ENCODE measurements around the gene TAMALIN. TPM values are rescaled to one million over a fixed set of nuclear protein-coding genes. Genes with fewer than 3 reads are reported as not detected.

The TAMALIN gene
- total RNA-seq, 1 donor from 2014 or later, result 5.1 TPM

DNA sequence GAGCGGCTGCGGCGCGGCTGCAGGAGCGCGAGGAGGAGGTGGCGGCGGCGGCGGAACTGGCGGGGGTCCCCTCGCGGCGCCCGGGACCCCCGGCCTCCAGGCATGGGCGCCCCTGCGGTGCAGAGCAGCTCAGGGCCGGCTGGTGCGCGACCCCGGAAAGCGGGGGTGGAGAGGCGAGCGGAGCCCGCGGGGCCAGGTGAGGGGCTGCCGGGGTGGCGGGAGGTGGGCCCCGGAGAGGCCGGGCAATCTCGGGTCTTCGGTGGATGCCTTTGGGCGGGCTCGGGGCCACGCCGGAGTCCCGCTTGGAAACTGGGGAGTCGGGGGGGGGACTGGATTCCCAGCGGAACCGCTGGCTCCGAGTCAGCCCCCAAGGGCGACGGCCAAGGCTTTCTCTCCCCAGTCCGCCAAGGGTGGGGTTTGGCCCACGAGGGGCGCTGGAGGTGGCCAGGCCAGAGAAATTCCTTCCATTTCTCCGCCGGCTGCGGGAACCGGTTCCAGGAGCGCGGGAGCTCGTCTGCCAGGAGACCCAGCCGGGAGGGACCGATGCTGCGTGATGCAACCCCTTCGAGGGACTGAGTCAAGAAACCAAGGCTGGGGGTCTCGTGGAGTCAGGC, 30.6 kb downstream of the TAMALIN start:
- H3K4me3 ChIP-seq (ENCODE audit: low read depth, low read length), result peak overlapping the region; percentile 53
- TF ChIP-seq, protein P1, sequence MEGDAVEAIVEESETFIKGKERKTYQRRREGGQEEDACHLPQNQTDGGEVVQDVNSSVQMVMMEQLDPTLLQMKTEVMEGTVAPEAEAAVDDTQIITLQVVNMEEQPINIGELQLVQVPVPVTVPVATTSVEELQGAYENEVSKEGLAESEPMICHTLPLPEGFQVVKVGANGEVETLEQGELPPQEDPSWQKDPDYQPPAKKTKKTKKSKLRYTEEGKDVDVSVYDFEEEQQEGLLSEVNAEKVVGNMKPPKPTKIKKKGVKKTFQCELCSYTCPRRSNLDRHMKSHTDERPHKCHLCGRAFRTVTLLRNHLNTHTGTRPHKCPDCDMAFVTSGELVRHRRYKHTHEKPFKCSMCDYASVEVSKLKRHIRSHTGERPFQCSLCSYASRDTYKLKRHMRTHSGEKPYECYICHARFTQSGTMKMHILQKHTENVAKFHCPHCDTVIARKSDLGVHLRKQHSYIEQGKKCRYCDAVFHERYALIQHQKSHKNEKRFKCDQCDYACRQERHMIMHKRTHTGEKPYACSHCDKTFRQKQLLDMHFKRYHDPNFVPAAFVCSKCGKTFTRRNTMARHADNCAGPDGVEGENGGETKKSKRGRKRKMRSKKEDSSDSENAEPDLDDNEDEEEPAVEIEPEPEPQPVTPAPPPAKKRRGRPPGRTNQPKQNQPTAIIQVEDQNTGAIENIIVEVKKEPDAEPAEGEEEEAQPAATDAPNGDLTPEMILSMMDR (IDR thresholded peaks at IDR 0.05; ENCODE audit: insufficient read depth, low read length, poor library complexity, severe bottlenecking), result peak; percentile 13
- H3K27me3 ChIP-seq (ENCODE audit: control insufficient read depth, insufficient read depth, low read length), result peaks cover 5% of the 10 kb centered on the region
- no peaks in the 10 kb centered on the region for H3K36me3 ChIP-seq (ENCODE audit: control insufficient read depth, insufficient read depth, low read length)
- no peak for DNase-seq (ENCODE audit: low read depth)

DNA sequence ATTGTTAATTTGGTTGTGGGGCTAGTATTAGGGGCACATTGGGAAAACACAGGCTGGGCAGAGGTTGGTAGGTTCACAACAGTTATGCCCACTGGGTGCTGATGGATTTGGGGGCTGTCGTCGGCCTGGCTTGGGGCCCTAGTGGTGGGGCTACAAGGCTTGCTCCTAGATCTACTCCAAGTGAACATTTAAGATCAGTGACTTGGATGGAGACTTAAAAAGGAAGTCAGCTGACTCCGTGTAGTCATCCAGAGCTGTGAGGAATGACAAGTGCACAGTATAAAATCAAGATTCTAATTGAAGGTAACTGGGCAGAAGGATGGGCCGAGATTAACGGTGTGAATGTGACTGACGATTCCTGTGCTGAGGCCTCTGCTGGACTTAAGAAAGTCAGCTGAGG, 31.7 kb downstream of the TAMALIN start:
- TF ChIP-seq, protein P1 (IDR thresholded peaks at IDR 0.05; ENCODE audit: insufficient read depth, low read length, poor library complexity, severe bottlenecking), result no peak
- Histone ChIP-seq H3K36me3 (ENCODE audit: control insufficient read depth, insufficient read depth, low read length) (no peaks in the 10 kb centered on the region), H3K4me3 (ENCODE audit: low read depth, low read length) (no peak overlapping the region), H3K27me3 (ENCODE audit: control insufficient read depth, insufficient read depth, low read length) (peaks cover 5% of the 10 kb centered on the region)
- DNase-seq (ENCODE audit: low read depth), result no peak

- DNase-seq (ENCODE audit: low read depth), result no peak
- Histone ChIP-seq H3K36me3 (ENCODE audit: control insufficient read depth, insufficient read depth, low read length) (no peaks in the 10 kb centered on the region), H3K27me3 (ENCODE audit: control insufficient read depth, insufficient read depth, low read length) (peaks cover 5% of the 10 kb centered on the region), H3K4me3 (ENCODE audit: low read depth, low read length) (no peak overlapping the region)
- TF ChIP-seq, protein P1 (IDR thresholded peaks at IDR 0.05; ENCODE audit: insufficient read depth, low read length, poor library complexity, severe bottlenecking), result no peak
These were observed 34.3 kb downstream of the TAMALIN start for GRCh38 chr12:52041035-52041434.

GRCh38 chr12:52041695-52042123, 35.0 kb downstream of the TAMALIN start:
- H3K36me3 ChIP-seq (ENCODE audit: control insufficient read depth, insufficient read depth, low read length), result no peaks in the 10 kb centered on the region
- H3K4me3 ChIP-seq (ENCODE audit: low read depth, low read length), result no peak overlapping the region
- DNase-seq (ENCODE audit: low read depth), result no peak
- TF ChIP-seq, protein P1 (IDR thresholded peaks at IDR 0.05; ENCODE audit: insufficient read depth, low read length, poor library complexity, severe bottlenecking), result no peak
- H3K27me3 ChIP-seq (ENCODE audit: control insufficient read depth, insufficient read depth, low read length), result peaks cover under 1% of the 10 kb centered on the region

- no peaks in the 10 kb centered on the region for H3K36me3 ChIP-seq (ENCODE audit: control insufficient read depth, insufficient read depth, low read length)
- DNase-seq (ENCODE audit: low read depth), result no peak
- no peaks in the 10 kb centered on the region for H3K27me3 ChIP-seq (ENCODE audit: control insufficient read depth, insufficient read depth, low read length)
- no peak overlapping the region for H3K4me3 ChIP-seq (ENCODE audit: low read depth, low read length)
- TF ChIP-seq, protein P1 (IDR thresholded peaks at IDR 0.05; ENCODE audit: insufficient read depth, low read length, poor library complexity, severe bottlenecking), result no peak
These were observed 36.1 kb downstream of the TAMALIN start for GRCh38 chr12:52042706-52043385.
